Activated CD4-positive, CD25-positive, alpha-beta regulatory T cell (primary cell): Measurements from ENCODE around the gene ZDHHC14.
"Not testable (repeated sequence)": the region's sequence is repeated elsewhere in the genome, so short reads cannot be mapped to it uniquely, and the experiment has no call there.

Experiments
- DNase-seq, 4 experiments: peaks; one replicate each; lab custom pipeline; 2025; lab: John Stamatoyannopoulos, UW

Gene ZDHHC14

DNA sequence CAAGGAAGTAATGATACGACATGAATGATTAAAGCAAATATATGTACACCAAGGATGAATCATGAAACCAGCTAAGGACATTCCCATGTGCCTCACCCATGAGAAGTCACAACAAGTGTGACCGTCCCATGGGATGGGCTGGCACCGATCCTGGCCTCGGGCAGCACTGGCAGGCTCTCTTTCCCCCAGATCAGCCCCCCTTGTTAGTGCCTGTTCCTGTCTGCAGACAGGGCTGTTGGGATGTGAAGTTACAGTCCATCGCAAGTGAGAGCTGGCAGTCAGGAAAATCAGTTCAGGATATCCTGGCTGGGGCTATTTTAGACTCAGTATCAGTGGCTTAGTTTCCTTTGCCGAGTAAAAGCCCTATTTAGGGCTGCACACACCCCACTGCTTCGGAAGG is 312.9 kb downstream of the ZDHHC14 start:
- no peak for DNase-seq

DNA sequence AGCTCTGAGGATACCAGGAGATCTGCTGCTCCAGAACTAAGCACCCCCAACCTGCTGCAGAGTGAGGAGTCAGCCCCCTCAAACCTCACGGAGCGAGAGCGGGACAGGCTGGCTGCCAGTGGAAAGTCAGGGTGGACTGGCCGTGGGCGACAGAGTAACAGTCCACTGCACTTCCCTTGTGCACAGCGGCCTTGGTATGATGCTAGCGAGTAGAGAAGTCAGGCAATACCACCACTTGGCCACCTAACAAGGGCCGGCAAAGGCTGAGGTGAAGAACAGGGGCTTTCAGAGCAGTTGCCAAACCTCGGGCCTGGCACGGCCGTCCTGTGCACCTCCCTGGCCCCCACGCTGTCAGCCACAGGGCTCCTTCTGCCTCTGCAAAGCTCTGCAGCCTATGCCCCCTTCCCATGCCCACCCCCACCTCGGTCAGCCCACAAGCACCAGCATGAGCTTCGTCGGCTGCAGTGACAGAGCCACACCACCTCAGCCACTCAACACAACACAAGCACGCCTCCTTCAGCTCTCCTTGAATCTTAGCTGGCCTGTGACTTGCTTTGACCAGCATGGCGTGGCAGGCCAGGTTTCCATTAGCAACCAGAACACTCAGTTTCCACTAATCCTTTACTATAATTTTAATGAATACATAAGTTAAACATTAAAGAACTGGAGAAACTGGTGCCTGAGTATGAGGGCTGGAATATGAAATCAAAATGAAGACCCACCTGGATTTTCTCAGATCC is 314.5 kb downstream of the ZDHHC14 start:
- no peak for DNase-seq

DNA sequence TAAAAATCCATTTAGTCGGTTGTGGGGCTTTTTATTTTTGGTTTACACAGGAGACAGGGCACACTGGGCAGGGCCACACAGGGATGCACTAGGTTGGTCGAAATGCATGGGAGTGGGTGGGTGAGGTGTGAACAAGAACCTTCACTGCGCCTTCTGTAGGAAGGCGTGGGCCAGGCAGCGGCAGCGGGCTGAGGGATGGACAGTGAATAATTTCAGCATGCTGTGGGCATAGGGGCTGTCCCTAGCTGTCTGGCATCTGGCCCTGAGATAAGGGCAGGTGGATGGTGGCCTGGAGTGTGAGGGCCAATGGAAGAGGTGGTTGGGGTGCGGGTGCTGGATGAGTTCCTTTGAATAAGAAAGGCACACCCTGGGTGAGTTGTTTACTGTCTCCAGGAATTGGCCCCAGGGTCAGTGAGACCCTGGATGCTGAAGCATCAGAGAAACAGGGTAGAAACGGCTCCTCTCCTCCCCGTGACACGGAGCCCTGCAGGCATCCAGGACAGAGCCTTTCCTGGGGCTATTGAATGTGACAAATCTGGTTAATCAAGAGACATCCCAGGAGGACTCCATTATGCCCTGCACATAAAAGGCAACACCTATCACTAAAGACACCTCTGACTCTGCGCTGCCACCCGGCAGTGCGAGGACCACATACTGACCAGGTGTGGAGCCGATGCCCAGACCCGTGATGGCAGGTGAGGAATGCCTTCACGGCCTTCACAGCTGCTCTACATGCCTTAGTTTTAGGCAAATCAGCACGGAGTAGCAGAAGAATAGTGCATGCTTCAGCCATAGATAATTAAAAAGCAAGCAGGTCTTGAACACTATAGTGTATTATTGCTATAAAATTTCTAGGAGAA is 319.0 kb downstream of the ZDHHC14 start:
- DNase-seq: no peak

DNA sequence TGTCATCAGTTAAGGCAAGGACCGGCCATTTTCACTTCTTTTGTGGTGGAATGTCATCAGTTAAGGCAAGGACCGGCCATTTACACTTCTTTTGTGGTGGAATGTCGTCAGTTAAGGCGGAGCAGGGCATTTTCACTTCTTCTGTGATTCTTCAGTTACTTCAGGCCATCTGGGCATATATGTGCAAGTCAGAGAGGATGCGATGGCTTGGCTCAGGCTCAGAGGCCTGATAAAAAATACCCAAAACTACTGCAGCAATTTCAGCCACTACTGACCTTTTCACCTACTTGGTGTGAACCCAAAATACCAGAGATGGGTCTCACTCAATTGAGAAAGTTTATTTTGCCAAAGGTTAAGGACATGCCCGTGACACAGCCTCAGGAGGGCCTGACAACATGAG is 325.4 kb downstream of the ZDHHC14 start:
- not testable (repeated sequence) for DNase-seq

DNA sequence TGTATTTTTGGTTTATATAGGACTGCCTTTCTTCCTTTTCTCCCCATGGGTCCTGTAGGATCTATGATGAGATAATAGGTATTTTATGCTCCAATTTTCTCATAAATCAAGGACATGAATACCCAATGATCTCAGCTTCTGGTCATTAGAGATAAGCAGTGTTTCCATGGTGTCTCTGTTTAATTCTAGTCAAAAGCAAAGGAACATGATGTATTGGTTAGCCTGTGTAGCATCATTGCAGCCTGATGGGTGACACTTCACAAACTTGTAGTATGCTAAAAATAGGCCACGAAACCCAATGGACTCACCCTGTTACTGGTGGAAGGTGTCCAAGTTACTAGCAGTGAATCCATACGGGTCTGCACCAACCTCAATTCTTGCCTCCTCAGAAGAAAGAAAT is 325.9 kb downstream of the ZDHHC14 start:
- no peak for DNase-seq

DNA sequence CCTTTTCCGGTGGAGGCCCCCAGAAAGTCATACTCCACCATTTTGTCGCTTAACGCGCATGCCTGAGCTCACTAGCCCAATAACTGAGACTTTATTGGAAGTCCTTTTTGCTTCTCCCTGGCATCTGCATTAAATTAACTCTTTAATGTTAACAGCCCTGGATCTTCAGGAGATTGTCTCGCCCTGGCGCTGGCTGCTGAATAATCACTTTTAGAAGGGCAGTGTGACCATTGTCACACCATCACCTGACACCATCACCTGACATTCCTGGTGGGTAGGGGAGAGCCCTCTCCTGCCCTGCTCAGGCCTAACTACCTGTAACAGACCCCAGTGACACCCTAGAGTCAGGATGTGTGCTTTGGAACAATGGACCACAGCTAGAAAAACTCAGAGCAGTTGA is 326.6 kb downstream of the ZDHHC14 start:
- DNase-seq: no peak

DNA sequence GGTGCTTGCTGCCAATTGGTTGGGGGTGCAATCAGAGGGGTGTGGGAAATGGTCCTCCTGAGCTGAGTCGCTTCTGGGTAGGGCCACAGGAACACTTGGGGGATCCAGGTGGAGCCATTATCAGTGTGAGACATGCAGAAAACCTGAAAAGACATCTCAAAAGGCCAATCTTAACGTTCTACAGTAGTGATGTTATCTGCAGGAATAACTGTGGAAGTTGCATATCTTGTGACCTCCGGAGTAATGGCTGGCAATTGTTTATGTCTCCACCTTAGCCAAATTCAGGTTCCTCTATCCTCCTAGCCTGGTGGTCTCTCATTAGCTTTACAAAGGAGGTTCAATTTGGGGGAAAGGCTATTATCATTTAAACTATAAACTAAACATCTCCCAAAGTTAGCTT is 327.2 kb downstream of the ZDHHC14 start:
- DNase-seq: no peak

DNA sequence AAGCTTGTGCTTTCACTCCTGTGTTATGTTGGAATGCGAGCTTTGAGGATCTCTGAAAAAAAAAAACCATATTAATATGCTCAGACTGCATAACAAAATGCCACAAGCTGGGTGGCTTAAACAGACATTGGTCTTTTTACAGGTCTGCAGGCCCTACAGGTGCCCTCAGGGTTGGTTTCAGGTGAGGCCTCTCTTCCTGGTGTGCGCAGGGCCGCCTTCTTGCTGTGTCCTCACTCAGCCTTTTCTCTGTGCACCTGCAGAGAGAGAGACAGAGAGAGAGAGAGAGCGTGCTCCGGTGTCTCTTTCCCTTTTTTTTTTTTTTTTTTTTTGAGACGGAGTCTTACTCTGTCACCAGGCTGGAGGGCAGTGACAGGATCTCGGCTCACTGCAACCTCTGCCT is 327.9 kb downstream of the ZDHHC14 start:
- no peak for DNase-seq

DNA sequence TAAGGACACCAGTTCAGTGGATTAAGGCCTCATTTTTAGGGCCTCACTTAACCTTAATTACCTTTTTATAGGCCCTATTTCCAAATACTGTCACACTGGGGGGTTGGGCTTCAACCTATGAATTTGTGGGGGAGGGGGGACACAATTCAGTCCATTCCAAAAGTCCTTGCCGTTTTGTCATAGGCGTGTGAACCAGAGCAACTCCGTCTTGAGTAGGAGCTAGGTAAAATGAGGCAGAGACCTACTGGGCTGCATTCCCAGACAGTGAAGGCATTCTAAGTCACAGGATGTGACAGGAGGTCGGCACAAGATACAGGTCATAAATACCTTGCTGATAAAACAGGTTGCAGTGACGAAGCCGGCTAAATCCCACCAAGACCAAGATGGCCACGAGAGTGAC is 328.6 kb downstream of the ZDHHC14 start:
- DNase-seq: no peak

DNA sequence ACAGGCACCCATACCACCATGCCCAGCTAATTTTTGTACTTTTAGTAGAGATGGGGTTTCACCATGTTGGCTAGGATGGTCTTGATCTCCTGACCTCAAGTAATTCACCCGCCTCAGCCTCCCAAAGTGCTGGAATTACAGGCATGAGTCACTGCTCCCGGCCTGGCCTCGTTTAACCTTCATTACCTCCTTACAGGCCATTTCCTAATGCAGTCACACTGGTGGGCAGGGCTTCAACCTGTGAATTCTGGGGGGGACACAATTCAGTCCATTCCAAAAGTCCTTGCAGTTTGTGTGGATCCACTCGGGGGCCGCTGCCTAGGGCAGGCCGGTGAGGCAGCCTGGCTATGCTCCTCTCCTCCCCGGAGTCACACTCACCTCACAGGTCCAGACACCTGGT is 329.6 kb downstream of the ZDHHC14 start:
- no peak for DNase-seq

DNA sequence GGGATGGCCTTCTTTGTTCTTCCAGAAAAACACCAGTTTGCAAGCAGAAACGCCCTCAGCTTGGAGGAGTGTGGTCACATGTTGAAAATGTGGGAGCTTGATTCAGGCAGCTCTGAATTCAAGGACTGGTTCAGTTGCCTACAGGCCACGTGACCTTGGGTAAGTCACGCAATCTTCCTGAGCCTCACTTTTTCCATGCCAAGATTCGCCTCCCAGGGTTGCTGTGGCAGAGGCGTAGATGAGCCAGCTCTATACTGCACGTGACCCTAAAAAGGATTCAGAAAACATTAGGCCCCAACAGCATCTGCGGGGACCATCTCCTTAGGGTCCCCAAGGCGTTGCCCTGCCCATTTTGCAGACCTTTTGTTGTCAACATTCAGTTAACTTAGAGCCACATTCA is 330.1 kb downstream of the ZDHHC14 start:
- DNase-seq: no peak

DNA sequence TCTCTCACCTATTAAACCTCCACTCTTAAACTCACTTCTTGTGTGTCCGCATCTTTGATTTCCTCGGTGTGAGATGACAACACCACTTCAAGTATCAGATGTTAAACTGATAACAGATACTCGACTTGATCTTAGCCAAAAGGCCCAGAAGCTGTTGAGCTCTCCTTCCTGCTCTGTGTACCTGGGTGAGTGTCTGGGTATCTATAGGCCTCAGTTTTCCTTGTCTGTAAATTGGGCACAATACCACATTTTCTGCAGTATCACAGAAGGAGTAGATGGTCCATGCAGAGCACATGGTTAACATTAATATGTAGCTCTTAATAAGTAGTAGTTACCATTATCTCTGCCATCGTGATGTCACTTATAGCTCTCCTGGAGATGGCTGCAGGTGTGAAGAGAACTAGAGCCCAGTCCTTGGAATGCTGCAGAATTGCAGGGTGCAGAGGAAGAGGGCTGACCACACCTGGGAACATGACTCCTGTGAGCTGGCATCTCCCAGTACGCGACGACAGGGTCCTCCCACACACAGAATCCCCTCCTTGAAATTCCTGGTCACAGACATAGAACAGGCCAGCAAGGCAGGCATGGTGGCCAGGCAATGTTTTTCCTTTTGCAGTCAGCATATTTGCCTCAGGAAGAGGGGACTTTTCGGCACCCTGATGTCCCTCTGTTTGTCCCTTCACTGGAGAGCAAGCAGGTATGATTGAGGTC is 331.8 kb downstream of the ZDHHC14 start:
- DNase-seq: no peak

DNA sequence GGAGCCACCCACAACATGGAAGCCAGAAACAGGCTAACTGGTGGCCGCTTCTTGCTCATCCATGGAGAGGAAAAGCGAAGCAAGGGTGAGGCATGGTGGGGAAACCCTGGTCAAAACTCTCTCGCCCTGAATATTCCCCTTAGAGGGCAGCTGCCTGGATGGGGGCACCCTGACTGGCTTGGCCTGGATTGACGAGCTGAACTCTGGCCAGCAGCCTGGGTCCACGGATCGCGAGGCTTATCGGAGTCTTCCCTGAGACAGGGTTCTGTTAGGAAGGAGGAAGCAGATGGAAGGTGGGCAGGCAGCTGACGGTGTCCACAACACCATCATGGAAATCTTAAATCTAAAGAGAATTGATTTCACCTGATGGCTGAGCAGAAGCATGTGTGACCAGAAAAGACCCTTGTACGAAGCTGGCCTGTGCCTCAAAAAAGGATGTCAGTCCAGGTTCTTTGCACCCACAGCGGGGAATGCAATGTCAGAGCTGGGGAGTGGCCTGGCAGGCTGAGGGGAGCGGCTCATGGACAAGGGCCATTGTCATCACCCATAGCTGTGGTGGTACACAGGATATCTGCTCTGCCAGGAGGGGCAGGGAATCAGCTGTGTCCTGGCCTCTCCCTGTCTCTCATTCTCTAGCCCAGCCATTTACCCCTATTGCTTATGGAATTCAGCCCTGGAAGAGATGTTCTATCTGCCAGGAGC is 332.6 kb downstream of the ZDHHC14 start:
- no peak for DNase-seq

DNA sequence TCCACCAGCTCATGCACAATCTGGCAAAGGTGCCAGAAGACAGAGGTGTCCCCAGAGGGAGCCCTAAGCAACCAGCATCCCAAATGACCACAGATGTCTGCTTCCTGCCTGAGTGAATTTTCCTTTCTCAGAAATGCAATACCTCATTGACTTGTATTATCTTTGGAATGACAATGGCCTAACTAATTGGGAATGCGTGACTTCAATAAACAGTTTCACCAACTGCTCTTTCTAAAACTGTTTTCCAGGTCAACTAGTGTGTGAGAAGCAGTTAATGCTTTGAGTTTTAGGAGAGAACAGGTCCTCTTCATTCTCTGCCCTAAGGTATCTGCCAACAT is 333.1 kb downstream of the ZDHHC14 start:
- no peak for DNase-seq

DNA sequence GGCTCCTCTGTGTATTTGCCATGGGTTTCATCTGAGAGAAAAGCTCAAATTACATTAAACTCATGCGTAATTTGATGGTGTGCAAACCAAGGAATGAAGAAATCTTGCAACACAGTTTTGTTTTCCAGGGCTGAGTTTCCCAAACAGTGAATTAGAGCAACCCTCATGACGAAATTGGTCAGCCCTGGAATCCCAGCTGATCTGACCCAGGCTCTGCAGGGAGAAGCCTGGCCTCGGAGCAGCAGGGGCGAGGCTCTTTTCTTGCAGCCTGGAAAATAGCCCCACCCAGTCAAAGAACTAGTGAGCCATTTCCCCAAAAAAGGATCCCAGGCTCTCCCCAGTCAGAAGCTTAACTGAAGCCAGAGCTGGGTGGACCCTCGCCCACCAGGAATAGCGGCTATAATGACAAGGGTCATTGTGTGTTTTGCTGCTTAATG is 334.8 kb downstream of the ZDHHC14 start:
- no peak for DNase-seq

DNA sequence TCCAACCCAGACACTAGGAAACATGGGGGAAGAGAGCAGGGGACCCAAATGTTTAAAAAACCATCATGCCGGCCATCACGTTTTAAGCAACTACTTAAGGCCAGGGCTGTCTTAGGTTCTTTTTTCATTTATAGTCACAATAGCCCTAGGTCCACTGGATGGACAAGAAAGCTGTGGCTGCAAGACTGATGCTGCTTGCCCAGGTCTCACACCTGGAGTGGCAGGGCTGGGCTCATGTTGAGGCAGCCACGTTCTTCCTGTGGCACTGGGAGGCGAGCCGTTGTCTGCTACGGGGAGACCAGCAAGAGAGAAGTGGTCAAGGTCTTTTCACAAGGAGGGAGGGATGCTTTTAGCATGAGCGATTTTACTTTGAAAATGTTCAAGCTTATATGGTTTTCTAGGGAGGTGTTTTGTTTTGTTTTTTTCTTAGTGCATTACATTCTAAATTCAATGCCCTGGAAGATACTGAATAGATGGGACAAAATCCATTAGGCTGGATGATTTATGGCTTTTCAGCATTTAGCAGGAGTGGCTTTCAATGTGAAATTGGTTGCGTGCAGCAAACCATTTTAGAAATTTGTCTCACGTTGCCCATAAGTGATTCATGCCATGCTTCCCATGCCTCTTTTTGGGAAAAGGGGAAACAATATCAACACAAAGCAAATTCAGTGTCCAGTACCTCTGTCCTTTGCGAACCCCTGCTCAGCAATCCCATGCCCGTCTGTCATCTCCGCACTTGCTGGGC is 335.4 kb downstream of the ZDHHC14 start:
- DNase-seq: no peak

DNA sequence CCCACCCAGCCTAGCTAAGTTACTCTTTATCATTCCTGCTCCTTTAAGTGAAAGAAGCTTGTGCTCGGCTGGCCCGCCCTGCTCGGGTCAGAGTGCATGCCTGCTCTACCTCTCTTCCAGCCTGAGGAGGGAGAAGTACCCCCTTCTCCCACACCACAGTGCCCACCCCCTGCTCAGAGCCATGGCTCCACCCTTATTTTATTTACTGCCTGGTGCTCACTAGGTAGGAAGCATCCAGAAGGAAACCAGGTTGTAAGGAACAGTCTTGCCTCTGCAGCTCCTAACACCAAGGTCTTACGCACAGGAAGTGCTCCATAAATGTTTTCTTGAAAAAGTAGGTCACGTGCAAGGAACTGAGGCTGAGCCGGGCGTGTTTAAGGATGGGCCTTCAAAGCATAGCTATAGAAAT is 336.4 kb downstream of the ZDHHC14 start:
- DNase-seq: no peak

DNA sequence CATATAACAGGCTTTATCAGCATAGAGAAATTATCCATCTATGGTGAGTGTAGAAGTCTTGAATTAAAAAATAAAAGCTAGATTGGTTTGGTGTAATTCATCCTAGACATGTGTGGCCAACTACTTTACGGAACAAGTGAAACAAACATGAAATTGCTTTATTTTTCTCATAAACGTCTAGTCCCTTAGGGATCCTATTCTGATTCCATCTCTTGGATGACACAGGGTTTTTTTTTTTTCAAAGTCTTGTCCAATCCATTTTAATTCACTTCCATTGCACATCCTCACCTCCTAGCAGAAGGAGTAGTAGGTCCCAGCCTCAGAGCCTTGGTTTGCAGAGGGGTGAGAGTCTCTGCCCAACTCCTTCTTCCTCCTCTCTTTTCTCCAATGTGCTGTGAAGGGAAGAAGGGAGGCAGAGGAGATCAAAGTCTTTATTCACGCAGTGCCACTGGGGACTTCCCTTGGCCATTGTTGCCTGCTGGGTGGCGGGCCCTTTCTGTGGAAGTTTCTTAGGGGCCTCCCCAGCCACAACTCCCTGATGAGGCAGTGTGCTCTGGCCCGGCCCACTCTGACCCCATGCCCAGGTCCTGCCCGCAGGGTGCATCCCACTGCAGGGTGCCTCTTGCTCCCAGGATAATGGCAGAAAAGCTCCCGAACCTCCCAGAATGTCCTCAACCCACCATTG is 337.7 kb downstream of the ZDHHC14 start:
- DNase-seq: no peak

DNA sequence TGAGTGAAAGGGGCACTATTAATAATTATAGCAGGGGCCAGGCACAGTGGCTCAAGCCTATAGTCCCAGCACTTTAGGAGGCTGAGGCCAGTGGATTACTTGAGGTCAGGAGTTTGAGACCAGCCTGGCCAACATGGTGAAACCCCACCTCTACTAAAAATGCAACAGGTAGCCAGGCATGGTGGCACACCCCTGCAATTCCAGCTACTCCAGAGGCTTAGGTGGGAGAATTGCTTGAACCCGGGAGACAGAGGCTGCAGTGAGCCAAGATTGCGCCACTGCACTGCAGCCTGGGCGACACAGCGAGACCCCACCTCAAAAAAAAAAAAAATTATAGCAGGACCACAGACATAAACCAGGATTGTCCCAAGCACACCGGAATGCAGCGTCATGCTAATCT is 340.0 kb downstream of the ZDHHC14 start:
- not testable (repeated sequence) for DNase-seq

DNA sequence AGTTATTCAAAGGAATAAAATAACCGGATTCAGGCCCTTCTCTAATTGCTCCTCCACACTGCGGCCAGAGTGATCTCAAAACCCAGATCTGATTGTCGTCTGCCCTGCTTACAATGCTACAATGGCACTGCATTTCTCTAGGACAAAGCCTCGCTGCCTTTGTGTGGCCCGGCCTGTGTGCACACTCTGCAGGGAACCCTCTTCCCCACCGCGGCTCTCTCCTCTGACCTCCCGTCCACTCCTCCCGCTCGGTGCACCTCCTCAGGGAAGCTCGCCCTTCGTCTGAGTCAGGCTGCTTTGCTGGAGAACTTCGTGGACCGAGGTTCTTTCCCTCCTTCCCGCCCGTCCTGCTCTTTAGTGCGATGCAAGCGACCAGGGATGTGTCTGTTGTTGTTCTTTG is 340.4 kb downstream of the ZDHHC14 start:
- no peak for DNase-seq

DNA sequence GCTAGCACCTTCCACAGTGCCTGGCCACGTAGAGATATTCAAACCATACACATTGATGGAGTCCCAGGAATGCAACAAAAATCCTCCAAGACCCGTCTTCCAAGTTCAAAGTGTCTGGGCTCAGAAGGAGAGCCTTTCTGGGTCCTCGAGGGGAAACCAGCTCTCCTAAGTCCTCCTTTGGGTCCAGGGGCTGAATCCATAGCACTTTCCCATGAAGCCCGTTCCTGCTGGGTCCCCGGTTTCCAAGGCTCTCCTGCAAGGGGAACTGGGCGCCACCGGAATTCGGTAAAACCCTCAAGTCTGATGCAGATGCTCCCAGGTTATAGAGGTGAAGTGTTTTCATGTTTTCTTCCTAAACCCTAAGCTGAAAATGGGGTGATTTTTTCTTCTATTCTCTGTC is 340.8 kb downstream of the ZDHHC14 start:
- DNase-seq: no peak
